A673 (cell line): ENCODE results near the gene FOXP4. TPM values are rescaled to one million over a fixed set of nuclear protein-coding genes. Genes with fewer than 3 reads are reported as not detected.

Source experiments
- BruUV-seq: library from RNA; stranded (reverse); fragments of 400-500 nt; replicated peaks from 2 replicates; lab custom pipeline; 2021; lab: Mats Ljungman, UMichigan
- CTCF ChIA-PET: fragments of 300-600 bp; sonication (Branson Sonifier 250); formaldehyde crosslinking; loops from one replicate; lab custom pipeline; 2022; ENCODE audit warnings: antibody characterized with exemption; lab: Charles Lee
- POLR2A ChIA-PET: fragments of 300-600 bp; sonication (Branson Sonifier 250); formaldehyde crosslinking; loops from one replicate; lab custom pipeline; 2022; ENCODE audit warnings: antibody characterized with exemption; ENCODE audit not compliant: low non-redundant PET; lab: Charles Lee
- DNase-seq: peaks from one replicate; pipeline ENCODE4 v3.0.0-alpha.2; 2015; ENCODE audit warnings: low spot score
- H3K27ac ChIP-seq: fragments of 200-600 bp; sonication (generic); 2 replicates; pipeline ENCODE4 v1.5.1; 2016; ENCODE audit warnings: mixed run types, low read depth, mild to moderate bottlenecking, mixed read lengths, antibody characterized with exemption, low read length; ENCODE audit not compliant: poor library complexity, severe bottlenecking
- H3K27me3 ChIP-seq: fragments of 200-600 bp; sonication (generic); replicated peaks from 2 replicates; pipeline ENCODE4 v1.6.1; 2017; ENCODE audit warnings: mixed run types, low read depth, mild to moderate bottlenecking, mixed read lengths, antibody characterized with exemption, low read length; ENCODE audit not compliant: insufficient read depth, poor library complexity
- H3K36me3 ChIP-seq: fragments of 200-600 bp; sonication (generic); 2 replicates; pipeline ENCODE4 v1.6.1; 2016; ENCODE audit warnings: mixed run types, mild to moderate bottlenecking, mixed read lengths, antibody characterized with exemption, low read length; ENCODE audit not compliant: insufficient read depth, poor library complexity, severe bottlenecking
- H3K4me1 ChIP-seq: fragments of 200-600 bp; sonication (generic); 2 replicates; pipeline ENCODE4 v1.6.1; 2017; ENCODE audit warnings: mixed run types, mild to moderate bottlenecking, mixed read lengths, antibody characterized with exemption, low read length; ENCODE audit not compliant: insufficient read depth, poor library complexity, severe bottlenecking
- H3K4me3 ChIP-seq: fragments of 200-600 bp; sonication (generic); 2 replicates; pipeline ENCODE4 v1.5.1; 2016; ENCODE audit warnings: low read depth, mixed run types, mild to moderate bottlenecking, mixed read lengths, low read length; ENCODE audit not compliant: poor library complexity, severe bottlenecking
- H3K9me3 ChIP-seq: fragments of 200-600 bp; sonication (generic); 2 replicates; pipeline ENCODE4 v1.6.1; 2016; ENCODE audit warnings: mixed run types, low read depth, mild to moderate bottlenecking, mixed read lengths, antibody characterized with exemption, low read length; ENCODE audit not compliant: poor library complexity, severe bottlenecking
- EZH2 ChIP-seq: fragments of 200-600 bp; sonication (generic); IDR thresholded peaks from 2 replicates; pipeline ENCODE4 v1.6.1; 2017; ENCODE audit warnings: borderline replicate concordance, low read depth, mild to moderate bottlenecking, mixed read lengths, antibody characterized with exemption, low read length; ENCODE audit not compliant: poor library complexity, severe bottlenecking
- intact Hi-C: fragments of 100-400 bp; cut with micrococcal nuclease; formaldehyde crosslinking; loops from one replicate; pipeline ENCODE4 v1.10.0; 2022; ENCODE audit not compliant: unreplicated experiment
- total RNA-seq: library from RNA; stranded (reverse); gene quantifications from 2 replicates; pipeline ENCODE4 v1.2.3, GENCODE V29; 2021
- TF ChIP-seq, protein P1 (sequence below): fragments of 300-800, 200-600 bp; sonication (generic); conservative IDR thresholded peaks from 2 replicates; pipeline ENCODE4 v1.5.1; 2017; ENCODE audit warnings: low read depth, mild to moderate bottlenecking, antibody characterized with exemption, low read length, moderate library complexity, mixed read lengths

FOXP4 gene
- total RNA-seq, 1 experiment from 2014 or later, result 53.9 TPM

DNA sequence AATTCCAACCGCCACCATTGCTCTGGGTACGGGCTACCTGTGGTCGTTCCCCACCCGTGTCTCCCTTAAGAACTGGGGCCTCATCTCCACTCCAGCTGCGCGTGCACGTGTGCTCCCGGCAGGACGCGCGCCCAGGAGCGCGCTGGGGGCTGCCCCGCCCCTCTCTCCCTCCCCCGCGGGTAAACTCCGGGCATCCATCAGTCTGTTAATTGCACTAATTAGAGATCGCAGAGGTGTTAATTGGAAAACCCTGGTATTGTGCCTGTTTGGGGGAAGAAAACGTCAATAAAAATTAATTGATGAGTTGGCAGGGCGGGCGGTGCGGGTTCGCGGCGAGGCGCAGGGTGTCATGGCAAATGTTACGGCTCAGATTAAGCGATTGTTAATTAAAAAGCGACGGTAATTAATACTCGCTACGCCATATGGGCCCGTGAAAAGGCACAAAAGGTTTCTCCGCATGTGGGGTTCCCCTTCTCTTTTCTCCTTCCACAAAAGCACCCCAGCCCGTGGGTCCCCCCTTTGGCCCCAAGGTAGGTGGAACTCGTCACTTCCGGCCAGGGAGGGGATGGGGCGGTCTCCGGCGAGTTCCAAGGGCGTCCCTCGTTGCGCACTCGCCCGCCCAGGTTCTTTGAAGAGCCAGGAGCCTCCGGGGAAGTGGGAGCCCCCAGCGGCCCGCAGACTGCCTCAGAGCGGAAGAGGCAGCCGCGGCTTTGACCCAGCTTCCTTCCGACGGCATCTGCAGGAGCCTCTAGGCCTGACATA is 14.4 kb downstream of the FOXP4 start:
- intact Hi-C loops, result no loop called here
- no peaks in the 10 kb centered on the region for H3K27me3 ChIP-seq
- peaks cover 3% of the 10 kb centered on the region for H3K36me3 ChIP-seq
- H3K27ac ChIP-seq, result peak overlapping the region; percentile 72
- TF ChIP-seq, protein P1, sequence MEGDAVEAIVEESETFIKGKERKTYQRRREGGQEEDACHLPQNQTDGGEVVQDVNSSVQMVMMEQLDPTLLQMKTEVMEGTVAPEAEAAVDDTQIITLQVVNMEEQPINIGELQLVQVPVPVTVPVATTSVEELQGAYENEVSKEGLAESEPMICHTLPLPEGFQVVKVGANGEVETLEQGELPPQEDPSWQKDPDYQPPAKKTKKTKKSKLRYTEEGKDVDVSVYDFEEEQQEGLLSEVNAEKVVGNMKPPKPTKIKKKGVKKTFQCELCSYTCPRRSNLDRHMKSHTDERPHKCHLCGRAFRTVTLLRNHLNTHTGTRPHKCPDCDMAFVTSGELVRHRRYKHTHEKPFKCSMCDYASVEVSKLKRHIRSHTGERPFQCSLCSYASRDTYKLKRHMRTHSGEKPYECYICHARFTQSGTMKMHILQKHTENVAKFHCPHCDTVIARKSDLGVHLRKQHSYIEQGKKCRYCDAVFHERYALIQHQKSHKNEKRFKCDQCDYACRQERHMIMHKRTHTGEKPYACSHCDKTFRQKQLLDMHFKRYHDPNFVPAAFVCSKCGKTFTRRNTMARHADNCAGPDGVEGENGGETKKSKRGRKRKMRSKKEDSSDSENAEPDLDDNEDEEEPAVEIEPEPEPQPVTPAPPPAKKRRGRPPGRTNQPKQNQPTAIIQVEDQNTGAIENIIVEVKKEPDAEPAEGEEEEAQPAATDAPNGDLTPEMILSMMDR, result no peak
- TF ChIP-seq EZH2, result no peak
- POLR2A ChIA-PET, result no interaction called here
- DNase-seq, result peak; percentile 42
- no TSS peak for BruUV-seq
- peaks cover 46% of the 10 kb centered on the region for H3K4me1 ChIP-seq
- CTCF ChIA-PET, result no interaction called here
- peak overlapping the region; percentile 39 for H3K4me3 ChIP-seq
- no peaks in the 10 kb centered on the region for H3K9me3 ChIP-seq

DNA sequence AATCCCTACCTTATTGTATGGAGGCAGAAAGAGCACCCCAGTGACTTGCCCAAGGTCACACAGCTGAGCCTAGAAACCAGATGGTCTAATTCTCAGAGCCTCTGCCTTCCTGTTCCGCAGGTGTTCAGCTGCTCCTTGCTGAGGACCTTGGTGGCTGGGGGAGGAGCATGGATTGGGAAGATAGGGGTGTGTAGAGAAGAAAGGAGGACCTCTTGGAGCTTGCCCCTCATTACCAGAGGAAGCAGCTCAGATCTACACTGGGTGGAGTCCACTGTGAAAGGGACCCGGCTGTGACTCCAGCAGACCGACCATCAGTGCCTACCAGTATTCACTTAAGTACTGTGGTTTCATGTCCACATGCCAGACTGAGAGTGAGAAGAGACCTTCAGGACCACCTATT is 15.2 kb downstream of the FOXP4 start:
- TF ChIP-seq, protein P1, result no peak
- TF ChIP-seq EZH2, result no peak
- Histone ChIP-seq H3K4me3 (peak overlapping the region; percentile 39), H3K4me1 (peaks cover 44% of the 10 kb centered on the region), H3K9me3 (no peaks in the 10 kb centered on the region), H3K27me3 (no peaks in the 10 kb centered on the region), H3K36me3 (peaks cover 11% of the 10 kb centered on the region), H3K27ac (peak overlapping the region; percentile 72)
- POLR2A ChIA-PET, result no interaction called here
- CTCF ChIA-PET, result no interaction called here
- intact Hi-C loops, result no loop called here
- BruUV-seq, result no TSS peak
- no peak for DNase-seq

DNA sequence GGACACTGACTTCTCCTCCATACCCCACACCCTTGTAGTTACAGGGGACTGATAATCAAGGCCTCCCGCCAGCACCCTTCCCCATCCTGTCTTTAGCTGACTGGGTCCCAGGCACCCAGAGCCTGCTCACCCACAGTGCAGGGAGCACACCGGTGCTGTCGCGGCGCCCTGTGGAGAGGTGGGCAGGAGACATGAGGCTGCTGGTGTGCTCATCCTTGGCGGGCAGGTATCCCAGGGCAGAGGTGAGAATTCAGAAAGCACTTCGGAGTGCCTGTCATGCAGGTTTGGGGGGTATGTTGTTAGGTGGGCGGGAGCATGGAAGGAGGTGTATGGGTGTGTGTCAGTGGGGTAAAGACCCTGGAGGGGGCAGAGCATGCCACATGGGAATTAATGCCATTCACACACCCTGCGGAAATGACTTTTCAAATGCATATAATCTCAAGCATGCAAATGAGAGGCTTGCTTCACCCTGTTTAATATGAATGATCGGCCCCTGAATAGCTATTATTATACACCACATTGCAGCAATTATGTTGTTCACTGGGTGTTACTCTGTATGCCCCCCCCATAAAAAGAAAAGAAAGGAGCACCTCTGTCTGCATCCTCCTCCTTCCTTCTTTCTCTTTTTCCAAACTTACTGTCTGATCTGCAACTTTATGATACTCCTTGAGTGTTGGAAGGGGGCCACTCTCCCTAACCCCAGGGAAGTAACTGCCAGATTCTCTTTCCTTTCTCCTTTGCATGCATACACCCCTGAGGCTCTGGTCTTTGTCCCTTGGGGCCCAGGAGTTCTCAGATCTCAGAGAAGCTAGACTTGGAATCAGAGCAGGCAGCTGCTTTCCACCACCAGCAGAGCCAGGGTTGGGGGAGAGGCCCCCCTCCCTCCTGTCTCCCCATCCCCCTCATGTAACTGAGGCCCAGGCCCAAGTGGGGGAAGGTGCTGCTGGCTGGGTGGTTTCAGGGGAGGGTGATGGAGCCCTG is 16.0 kb downstream of the FOXP4 start:
- intact Hi-C loops, result no loop called here
- POLR2A ChIA-PET, result interaction anchor here (0.6 kb wide), 1 partner anchor 18 kb away, joined by 3 read pairs; no protein-coding TSS in a partner anchor
- CTCF ChIA-PET, result interaction anchor here (0.6 kb wide), 1 partner anchor 138 kb away, joined by 3 read pairs; no protein-coding TSS in a partner anchor
- no TSS peak for BruUV-seq
- no peaks in the 10 kb centered on the region for H3K27me3 ChIP-seq
- H3K9me3 ChIP-seq, result no peaks in the 10 kb centered on the region
- peaks cover 44% of the 10 kb centered on the region for H3K4me1 ChIP-seq
- peak overlapping the region; percentile 72 for H3K27ac ChIP-seq
- H3K36me3 ChIP-seq, result peaks cover 19% of the 10 kb centered on the region
- DNase-seq, result peak; percentile 87
- peak overlapping the region; percentile 17 for H3K4me3 ChIP-seq
- TF ChIP-seq, protein P1, result no peak
